ENCODE measurements around the gene NPHP4. TPM values are rescaled to one million over a fixed set of nuclear protein-coding genes. Genes with fewer than 3 reads are reported as not detected.

Gene NPHP4
- total RNA-seq, 1 donor from 2014 or later = 4.5 TPM

DNA sequence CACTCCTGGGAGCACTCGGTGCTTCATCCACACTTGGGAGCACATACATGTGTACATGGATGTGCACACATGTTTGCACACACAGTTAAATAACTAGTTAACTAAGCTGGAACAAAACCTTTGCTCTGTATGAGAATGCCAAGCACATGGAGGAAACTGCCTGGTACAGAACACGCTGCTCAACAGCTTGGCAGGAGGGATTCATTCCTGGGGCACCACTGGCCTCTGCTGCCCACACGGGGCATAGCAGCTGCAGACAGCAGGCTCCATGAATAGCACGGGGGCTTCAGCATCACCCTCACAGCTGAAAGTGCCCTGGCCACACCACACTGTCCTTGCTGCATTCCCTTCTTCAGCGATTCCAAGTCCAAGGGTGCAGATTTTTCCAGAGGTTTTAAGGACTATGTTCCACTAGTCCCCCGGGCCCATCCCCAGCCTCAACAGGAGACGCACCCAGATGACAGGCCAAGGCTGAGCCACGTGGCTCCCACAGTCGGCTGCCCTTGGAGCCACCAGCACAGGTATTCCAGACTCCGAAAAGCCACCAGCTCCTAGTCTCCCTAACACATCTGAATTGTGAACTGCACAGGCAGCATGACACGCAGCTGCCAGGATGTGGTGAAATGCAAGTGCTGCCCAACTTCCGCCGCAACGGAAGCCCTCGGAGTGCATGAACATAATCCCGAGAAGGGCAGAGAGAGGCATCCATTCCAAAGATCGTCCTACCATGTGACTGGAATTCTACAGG lies 16.9 kb downstream of the NPHP4 start:
- ATAC-seq (peak; percentile 97), DNase-seq (ENCODE audit: low spot score) (peak; percentile 68)

DNA sequence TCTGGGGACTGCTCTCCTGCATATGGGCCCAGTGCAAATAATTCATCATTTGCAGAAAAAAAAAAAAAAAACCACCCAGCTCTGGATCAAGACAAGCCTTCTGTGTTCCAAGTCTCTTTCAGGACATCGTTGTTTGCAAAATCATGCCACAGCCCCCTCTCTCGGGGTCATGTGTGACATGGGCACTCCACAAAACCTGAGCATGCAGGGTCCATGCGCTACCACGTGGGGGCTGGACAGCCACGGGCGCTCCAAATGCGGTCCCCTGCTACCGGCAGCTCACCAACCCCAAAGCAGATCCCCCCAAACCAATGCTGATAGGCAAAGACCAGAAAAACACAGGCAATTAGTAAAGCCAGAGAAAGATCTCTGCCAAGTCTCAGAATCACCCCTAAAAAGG lies 17.6 kb downstream of the NPHP4 start:
- DNase-seq (ENCODE audit: low spot score) (no peak), ATAC-seq (no peak)

DNA sequence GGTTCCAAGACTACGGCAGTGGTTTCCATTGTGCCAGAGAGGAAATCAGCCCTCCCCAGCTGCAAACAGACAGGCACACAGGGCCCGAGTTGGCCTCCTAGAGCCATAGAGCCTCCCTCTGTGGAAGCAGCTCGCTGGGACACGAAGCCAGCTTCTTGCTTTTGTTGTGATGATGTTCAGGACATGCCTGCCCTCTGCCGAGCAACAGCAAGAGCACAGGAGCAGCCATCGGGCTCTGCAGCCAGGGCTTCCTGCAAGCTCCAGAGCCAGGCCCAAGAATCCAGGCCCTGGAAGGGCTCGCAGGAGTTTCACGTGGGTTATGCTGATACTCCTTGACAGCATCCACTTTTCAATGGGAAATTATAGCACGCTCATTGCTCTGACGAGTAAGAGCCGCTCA lies 18.5 kb downstream of the NPHP4 start:
- ATAC-seq = no peak

GRCh38 chr1:5972198-5972520 lies 20.1 kb downstream of the NPHP4 start:
- DNase-seq (ENCODE audit: low spot score) = no peak
- no peak for ATAC-seq

More for the DNA sequence above, 18.5 kb downstream of the NPHP4 start:
- DNase-seq (ENCODE audit: low spot score) = no peak

- DNase-seq (ENCODE audit: low spot score) (no peak), ATAC-seq (no peak)
These were observed 20.6 kb downstream of the NPHP4 start for GRCh38 chr1:5971471-5972197.

DNA sequence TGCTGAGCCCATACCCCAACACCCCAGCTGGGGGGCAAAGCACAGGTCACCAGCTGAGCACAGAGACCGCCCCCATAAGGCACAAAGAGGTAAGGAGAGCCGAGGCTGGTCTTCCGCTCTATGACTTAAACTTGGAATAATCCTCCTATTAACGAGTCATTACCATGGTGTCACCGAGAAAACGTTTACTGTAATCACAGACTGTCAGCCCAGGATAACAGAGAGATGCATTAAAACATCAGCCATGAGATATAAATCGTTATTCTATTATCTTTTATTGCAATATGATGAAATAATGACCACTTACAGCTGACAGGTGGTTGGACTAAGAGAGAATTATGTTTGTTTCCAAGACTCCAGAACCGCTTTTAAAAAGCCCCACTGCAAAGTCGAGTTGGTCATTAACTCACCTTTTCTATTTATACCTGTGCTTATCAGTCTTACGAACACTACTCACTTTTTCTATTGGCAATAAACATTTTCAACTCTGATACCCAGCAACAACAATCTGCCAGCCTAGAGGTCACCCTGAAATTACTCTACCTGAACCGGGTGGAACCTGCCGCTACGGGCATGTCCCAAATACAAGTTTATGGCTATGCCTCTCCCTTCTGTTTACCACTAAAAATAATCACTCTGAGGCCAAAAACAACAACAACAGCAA lies 21.5 kb downstream of the NPHP4 start:
- ATAC-seq = no peak
- DNase-seq (ENCODE audit: low spot score) = no peak

GRCh38 chr1:5969168-5969567 lies 23.1 kb downstream of the NPHP4 start:
- ATAC-seq = no peak

GRCh38 chr1:5968161-5968736 lies 24.0 kb downstream of the NPHP4 start:
- no peak for ATAC-seq
- DNase-seq (ENCODE audit: low spot score) = no peak

More at GRCh38 chr1:5969168-5969567, 23.1 kb downstream of the NPHP4 start:
- DNase-seq (ENCODE audit: low spot score) = no peak

GRCh38 chr1:5967351-5968160 lies 24.7 kb downstream of the NPHP4 start:
- DNase-seq (ENCODE audit: low spot score) (no peak), ATAC-seq (no peak)

DNA sequence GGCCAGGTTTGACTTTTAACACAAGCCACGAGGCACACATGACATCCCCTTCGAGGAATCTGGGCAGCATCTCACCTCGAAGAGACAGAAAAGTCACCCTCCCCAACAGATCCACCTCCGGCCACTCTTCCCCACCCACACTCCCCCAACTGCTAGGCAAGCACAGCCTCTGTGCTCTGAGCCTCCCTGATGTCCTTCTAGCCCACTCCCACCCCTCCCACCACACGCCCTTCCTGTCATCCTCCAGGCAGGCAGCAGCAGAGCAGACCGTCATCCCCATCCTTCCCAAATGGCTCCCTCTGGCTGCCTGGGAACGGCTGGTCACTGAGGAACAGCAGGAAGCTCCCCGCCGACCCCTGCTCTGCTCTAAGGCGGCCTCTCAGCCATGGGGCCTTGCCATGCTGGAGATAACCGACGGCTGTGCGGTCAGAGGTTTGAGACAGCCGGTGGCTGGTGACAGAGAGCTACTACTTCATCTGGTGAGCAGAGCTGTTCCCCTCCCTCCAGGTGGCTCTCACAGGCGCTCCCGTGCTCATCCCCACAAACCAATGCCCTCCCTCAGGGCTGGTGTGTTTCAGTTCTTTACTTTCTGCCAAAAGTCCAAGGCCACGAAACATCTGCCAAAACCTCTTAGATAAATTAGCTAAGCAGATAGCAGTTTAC lies 25.6 kb downstream of the NPHP4 start:
- ATAC-seq = peak; percentile 83
- DNase-seq (ENCODE audit: low spot score) = no peak

DNA sequence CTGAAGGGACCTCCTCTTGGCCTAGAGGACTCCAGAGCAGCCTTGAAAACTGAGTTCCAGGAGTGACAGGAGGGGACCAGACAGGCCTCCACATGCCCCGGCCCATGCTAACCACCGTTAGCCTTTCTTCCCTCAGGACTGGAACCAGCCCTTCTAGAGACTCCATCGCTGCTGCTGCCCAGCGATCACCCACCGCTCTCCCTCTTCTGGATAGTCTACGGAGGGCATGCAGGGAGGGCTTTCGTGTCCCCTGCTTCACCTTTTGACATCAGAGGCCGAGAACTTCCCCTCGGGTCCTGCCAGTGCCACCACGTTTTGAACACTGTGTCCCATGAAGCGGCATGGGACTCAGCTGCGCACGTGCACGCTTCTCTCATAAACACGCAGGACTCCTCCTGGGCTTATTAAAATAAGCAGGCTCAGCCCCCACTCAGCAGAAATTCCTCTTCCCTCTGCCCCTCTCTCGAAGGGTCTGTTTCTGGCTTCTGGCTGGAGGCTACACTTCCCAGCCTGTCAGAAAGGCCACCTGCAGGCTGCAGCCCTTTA lies 26.6 kb downstream of the NPHP4 start:
- no peak for ATAC-seq

DNA sequence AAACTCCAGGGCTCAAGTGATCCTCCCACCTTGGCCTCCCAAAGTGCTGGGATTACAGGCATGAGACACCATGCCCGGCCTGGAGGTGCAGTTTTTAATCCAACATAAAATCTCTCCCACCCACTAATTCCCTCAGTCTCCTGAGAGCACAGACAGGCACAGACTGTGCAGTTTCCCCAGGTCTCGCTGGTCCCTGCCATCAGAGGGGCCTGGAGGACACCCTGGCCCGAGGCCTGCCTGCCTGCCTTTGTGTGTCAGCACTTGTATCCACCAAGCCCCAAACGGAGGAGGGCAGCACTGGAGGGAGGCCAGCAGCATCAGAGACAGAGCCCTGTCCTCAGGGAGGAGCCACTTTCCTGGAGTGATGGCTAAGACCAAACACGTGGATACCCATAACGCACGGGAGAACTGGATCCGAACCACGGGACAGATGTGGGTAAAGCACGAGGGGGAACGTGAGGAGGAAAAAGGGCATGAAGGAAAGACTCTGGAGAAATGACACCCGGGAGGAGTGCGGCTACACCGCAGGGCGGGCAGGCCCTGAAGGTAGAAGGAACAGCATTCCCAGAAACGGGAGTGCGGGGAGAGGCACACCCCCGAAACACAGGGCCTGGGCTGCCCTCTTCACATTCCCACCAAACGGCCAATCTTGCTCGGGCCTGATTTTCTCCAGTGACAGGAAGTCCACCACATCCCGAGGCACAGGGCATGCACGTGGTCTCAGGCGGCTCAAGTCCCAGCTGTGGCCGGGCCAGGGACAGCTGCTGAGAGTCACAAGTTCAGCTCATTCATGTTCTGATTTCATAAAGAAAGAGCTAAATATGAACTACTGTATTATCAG lies 29.7 kb downstream of the NPHP4 start:
- DNase-seq (ENCODE audit: low spot score) = no peak
- ATAC-seq = no peak

More for the DNA sequence above, 26.6 kb downstream of the NPHP4 start:
- DNase-seq (ENCODE audit: low spot score) = no peak

DNA sequence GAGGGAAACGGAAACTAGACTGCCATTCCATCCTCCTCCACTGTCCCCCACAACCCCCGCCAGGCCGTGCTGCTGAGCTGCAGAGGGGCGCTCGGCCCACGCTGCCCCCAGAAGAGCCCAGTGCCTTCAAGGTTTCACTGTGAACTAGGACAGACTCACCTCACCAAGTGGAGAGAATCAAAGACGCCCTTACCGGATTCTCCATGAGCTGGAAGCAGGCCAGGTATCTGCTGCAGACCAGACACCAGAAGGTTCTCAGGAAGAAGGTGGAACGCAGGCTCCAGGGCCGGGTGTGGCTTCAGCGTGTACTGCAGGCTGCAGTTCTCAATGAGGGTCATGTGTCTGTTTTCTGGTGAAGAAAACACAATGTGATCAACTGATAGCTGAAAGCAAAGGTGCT lies 30.6 kb downstream of the NPHP4 start:
- DNase-seq (ENCODE audit: low spot score) = no peak
- no peak for ATAC-seq

DNA sequence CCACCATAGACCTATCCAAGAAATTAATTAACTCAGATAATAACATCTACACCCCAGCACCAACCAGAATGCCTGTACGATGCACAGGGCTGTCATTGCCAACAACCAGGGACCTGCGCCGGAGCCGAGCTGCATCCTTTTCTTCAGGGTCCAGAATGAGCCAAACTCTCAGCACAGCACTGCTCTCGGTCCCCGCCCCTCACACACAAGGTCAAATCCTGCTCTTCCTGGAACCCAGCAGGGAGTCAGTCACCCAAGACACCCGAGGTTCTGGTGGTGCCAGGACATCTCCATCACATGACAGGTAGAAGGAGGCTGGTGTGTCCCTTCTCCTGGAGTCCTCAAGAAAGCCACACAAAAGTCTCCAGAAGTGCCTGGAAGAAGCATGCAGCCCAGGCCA lies 31.9 kb downstream of the NPHP4 start:
- no peak for ATAC-seq
- no peak for DNase-seq (ENCODE audit: low spot score)

DNA sequence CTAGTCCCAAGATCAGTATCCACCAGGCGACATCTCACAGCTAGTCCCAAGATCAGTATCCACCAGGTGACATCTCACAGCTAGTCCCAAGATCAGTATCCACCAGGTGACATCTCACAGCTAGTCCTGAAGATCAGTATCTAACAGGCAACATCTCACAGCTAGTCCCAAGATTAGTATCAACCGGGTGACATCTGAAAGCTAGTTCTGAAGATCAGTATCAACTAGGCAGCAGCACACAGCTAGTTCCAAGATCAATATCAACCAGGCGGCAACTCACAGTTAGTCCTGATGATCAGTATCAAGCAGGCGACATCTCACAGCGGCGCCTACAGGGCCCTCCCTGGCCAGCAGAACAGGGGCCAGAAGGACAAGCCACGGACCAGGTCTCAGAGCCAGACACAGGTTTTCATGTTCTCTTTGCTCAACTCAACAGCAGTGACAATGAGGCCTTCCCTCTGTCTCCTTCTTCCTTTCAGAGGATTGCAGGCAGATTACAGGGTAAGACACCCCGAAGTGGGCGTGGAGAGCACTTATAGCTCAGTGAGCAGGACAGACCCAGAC lies 32.5 kb downstream of the NPHP4 start:
- DNase-seq (ENCODE audit: low spot score) (no peak), ATAC-seq (no peak)

DNA sequence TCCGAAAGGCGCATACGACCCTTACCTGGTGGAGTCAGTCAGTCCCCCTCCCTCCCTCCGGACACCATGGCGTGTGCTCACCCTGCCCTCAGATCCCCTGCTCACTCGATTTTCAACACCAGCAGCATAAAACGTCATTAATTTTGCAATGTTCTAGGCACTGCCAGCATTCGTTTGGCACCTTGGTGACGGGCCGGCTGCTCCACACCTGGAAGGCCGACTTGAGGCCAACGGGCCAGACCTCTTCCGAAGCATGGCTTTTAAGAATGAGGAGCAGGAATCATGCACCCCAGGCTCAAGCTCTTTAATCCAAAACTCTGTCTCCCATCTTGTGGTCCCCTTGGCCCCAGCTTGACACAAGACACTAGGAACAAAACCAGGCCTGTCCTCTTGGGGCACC lies 33.1 kb downstream of the NPHP4 start:
- DNase-seq (ENCODE audit: low spot score) (peak; percentile 59), ATAC-seq (peak; percentile 86)

DNA sequence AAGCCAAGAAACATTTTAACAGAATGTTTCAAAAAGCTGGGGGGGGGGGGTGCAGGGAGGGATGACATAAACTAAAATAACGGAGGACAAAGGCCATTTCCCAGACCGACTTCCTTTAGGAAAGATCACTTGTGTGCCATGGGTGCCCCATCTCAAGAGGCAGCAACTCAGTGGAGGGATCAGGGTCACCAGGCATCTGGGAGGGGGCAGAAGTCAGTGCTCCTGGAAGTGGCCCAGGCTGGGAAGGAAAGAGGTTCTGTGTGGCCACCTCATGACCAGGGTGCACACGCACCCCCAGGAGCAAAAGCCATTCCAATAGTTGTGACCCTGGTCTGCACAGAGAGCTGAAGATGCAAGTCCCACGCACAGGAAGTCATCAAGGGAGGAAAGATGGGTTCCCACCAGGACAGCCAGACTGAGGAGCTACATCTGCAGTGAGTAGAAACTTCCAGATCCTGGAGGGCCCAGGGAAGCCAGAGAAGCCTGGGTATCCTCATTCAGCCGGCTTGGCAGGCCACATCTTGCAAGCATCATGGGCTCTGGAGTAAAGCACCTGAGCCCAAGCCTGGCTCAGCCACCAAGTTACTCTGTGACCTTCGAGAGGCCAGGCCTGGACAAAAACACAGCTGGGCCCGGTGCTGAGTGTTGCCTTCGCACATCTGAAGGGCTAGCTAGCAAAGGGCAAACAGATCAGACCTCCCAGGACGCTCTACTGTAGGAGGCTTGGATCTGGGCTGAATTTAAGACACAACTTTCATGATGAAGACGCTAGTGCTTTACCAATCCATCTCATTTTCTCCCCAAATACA lies 36.0 kb downstream of the NPHP4 start:
- DNase-seq (ENCODE audit: low spot score) = no peak
- ATAC-seq = no peak

DNA sequence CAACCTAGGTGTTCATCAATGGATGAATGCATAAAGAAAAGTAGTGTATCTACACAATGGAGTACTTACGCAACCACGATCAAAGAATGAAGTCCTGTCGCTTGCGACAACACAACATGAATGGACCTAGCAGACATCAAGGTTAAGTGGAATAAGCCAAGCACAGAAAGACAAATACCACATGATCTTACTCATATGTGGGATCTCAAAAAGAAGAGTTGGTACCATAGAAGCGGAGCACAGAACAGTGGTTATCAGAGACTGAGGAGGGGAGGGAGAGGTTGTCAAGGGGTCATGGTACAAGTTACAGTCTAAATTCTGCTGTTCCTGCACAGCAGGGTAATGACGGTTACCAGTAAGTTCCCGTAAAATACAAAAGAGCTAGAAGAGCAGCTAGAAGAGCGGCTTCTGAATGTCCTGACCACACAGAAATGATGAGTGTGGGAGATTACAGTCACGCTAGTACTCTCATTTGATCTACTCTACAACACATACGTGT lies 36.7 kb downstream of the NPHP4 start:
- DNase-seq (ENCODE audit: low spot score) (no peak), ATAC-seq (no peak)
